Stimulated activated CD4-positive, alpha-beta T cell treated with anti-CD3 and anti-CD28 coated beads, Interleukin-2, amount 100 ng/mL, for 48 hours (primary cell): ENCODE data around the gene CHEK2.
A peak's percentile ranks its signal among the peaks of the same experiment; 100 is the strongest.
"Not testable (repeated sequence)": the region's sequence is repeated elsewhere in the genome, so short reads cannot be mapped to it uniquely, and the experiment has no call there.

Source experiments
- DNase-seq, 2 donors: peaks; one replicate each; pipeline ENCODE4 v3.0.0-alpha.2; 2020

CHEK2 gene

DNA sequence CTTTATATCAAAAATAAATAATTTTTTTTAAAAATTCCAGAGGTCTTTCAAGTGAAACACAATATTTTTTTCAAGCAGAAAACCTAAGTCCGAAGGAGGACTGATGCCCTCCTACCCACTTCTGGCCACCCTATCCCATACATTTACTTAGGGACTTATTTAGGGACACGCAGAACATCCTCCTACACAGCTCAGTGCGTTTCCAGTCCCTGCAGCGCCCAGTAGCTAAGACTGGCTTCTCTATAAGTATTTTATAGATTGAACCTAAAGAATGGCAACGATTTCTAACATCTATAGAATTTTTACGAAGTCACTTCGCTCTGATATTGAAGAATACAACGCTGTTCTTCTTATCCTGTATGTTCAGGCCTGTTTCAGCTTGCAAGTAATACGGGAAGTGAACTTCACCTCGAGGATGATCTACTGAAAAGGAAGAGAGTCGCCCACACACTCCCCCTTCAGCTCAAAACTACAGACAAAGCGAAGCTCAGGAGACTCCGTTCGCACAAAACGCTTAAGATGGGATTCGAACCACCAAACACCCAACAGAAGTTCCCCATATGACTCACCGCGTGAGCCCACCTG is 328 bp downstream of the CHEK2 start:
- peak in 1 of 2 donors; percentile 1 for DNase-seq

DNA sequence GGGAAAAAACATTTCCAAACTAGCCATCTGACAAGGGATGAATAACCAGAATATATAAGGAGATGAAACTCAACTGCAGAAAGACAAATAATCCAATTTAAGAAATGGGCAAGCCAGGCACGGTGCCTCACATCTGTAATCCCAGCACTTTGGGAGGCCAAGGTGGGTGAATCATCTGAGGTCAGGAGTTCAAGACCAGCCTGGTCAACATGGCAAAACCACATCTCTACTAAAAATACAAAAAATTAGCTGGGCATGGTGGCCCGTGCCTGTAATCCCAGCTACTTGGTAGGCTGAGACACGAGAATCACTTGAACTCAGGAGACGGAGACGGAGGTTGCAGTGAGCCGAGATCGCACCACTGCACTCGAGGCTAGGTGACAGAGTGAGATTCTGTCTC is 2.7 kb downstream of the CHEK2 start:
- DNase-seq, result not testable (repeated sequence)

DNA sequence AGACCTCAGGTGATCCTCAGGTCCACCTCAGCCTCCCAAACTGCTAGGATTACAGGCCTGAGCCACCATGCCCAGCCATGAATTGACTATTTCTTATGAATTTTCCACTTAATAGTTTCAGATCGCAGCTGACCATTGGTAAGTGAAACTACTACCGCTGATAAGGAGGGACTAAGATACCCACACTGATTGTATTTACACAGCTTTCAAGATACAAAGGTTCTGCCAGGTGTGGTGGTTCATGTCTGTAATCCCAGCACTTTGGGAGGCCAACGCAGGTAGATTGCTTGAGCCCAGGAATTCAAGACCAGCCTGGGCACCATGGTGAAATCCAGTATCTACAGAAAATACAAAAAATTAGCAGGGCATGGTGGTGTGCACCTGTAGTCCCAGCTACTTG is 3.9 kb downstream of the CHEK2 start:
- no peak for DNase-seq

DNA sequence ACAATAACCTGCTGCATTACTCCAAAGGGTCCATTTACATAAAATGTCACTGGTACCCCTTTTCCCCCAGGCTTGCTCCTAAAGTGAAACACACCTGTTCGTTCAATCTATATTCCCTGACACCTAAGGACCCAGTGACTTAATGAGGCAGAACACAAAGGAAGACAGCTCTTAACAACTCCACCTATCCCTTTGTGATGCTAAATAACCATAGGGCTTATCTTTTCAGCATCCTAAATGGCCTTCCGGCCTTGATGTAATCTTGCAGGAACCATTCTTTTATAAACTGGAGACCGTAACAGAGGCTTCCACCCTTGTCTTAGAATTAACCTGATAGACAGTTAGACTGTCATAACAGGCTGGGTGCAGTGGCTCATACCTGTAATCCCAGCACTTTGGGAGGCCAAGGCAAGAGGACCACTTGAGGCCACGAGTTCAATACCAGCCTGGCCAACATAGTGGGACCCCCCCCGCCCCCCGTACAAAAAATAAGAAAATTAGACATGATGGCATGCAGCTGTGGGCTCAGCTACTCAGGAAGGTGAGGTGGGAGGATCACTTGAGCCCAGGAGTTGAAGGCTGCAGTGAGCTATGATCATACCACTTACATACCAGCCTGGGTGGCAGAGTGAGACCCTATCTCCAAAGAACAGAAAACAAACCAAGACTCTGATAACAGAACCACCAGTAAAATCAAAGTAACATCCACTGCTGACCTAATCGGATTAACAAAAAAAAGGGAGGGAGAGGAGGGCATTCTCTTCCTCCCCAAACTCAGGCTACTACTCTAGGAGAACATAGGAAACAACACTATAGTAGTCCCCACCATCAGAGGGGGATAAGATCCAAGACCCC is 5.1 kb downstream of the CHEK2 start:
- no peak for DNase-seq

DNA sequence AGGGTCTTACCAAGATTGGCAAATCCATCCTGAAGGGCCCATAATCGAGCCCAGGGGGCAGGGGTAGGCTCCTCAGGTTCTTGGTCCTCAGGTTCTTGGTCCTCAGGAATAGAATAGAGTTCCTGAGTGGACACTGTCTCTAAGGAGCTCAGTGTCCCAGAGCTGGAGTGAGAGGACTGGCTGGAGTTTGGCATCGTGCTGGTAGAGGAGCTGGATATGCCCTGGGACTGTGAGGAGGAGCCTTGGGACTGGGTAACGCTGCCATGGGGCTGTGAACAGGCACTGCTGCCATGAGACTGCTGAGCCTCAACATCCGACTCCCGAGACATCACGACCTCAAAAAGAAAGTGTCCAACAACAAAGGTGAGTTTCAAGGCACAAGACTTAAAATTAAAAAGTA is 7.2 kb downstream of the CHEK2 start:
- no peak for DNase-seq

DNA sequence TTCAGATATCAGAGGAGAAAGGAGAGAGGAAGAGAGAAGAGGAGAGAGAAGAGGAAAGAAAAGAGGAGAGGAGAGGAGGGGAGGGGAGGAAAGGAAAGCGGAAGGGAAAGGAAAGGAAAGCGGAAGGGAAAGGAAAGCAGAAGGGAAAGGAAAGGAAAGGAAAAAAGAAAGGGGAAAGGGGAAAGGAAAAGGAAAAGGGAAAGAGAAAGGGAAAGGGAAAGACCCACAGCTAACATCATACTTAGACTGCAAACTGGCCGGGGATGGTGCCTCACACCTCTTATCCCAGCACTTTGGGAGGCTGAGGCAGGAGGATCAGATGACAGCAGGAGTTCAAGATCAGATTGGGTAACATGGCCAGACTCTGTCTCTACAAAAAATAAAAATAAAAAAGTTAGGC is 11.4 kb downstream of the CHEK2 start:
- no peak for DNase-seq

DNA sequence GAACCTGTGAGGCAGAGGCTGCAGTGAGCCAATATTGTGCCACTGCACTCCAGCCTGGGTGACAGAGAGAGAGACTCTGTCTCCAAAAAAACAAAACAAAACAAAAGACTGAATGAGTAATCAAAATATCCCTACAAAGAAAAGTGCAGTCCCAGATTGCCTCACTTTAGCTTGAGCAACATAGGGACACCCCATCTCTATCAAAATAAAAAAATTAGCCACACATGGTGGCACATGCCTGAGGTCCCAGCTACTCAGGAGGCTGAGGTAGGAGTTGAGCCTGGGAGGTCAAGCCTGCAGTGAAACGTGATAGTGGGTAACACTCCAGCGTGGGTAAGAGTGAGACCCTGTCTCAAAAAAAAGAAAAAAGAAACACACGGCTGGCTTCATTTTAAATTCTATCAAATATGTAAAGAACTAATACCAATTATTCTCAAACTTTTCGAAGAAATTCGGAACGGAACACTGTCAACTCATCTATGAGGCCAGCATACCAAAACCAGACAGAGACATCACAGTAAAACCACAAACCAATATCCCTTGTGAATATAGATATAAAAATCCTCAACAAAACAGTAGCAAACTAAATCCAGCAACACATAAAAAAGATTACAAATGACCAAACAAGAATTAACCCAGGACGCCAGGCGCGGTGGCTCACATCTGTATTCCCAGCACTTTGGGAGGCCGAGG is 12.9 kb downstream of the CHEK2 start:
- DNase-seq, result no peak

DNA sequence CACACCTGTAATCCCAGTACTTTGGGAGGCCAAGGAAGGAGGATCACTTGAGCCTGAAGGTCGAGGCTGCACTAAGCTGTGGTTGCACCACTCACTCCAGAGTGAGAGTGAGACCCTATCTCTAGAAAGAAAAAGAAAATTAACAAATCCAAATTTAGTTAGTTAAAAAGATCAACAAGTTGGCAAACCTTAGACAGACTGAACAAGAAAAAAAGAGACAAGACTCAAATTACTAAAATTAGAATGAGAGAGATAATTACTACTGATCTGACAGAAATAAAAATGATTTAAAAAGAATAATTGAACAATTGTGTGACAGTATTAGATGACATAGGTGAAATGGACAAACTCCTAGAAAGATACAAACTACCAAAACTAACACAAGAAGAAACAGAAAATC is 13.6 kb downstream of the CHEK2 start:
- DNase-seq, result no peak

DNA sequence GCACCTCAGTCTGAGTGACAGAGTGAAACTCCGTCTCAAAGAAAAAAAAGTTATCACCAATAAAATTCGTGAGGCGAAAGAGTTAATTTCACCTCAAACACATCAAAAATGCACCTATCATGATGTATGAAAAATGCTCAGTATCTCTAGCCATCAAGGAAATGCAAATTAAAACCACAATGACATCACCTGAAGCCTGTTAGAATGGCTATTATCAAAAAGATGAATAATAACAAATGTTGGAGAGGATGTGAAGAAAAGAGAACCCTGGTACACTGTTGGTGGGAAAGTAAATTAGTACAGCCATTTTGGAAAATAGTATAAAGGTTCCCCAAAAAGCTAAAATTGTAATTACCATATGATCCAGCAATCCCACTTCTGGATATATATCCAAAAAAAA is 23.6 kb downstream of the CHEK2 start:
- DNase-seq, result no peak

DNA sequence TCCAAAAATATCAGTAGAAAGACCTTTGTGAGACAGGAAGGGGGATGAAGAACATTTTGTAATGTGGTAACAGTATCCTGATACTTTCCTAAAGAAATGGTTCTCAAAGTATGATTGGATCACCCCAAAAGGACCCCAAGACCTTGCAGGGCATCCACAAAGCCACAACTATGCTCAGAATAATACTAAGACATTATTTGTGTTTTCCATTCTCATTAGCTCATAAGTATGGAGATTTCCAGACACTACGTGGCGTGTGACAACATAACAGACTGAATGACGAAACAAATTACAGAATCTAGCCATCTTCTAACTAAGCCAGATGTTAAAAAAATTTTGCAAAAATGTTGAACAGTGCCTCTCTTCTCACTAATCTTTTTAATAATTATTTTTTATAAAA is 24.9 kb downstream of the CHEK2 start:
- no peak for DNase-seq

DNA sequence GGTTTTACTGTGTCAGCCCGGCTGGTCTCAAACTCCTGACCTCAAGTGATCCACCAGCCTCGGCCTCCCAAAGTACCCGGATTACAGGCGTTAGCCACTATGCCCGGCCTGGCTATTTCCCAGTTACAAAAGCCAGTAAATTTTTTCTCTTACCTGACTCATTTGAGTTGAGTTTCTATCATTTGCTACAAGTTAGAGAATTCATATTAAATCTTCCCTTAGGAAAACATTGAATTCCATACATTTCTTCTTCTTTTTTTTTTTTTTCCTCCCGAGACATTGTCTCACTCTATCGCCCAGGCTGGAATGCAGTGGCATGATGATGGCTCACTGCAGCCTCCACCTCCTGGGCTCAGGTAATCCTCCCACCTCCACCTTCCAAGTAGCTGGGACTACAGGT is 26.0 kb downstream of the CHEK2 start:
- DNase-seq, result no peak

DNA sequence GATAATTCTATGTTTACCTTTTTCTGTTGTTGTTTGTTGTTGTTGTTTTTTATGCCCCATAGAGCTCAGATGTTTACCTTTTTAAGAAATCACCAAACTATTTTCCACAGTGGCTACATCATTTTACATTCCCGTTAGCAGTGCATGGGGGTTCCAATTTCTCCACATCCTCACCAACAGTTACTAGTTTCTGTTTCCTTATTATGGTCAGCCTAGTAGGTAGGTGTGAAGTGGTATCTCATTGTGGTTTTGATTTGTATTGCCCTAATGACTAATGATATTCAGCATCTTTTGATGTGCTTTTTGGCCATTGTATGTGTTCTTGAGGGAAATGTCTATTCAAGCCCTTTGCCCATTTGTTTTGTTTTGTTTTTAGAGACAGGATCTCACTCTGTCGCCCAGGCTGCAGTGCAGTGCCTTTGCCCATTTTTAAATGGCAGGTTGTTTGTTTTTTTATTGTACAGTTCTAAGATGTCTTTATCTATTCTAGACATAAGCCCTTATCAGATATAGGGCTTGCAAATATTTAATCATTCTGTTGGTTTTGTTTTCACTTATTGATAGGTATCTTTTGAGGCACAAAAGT is 27.5 kb downstream of the CHEK2 start:
- DNase-seq, result no peak

DNA sequence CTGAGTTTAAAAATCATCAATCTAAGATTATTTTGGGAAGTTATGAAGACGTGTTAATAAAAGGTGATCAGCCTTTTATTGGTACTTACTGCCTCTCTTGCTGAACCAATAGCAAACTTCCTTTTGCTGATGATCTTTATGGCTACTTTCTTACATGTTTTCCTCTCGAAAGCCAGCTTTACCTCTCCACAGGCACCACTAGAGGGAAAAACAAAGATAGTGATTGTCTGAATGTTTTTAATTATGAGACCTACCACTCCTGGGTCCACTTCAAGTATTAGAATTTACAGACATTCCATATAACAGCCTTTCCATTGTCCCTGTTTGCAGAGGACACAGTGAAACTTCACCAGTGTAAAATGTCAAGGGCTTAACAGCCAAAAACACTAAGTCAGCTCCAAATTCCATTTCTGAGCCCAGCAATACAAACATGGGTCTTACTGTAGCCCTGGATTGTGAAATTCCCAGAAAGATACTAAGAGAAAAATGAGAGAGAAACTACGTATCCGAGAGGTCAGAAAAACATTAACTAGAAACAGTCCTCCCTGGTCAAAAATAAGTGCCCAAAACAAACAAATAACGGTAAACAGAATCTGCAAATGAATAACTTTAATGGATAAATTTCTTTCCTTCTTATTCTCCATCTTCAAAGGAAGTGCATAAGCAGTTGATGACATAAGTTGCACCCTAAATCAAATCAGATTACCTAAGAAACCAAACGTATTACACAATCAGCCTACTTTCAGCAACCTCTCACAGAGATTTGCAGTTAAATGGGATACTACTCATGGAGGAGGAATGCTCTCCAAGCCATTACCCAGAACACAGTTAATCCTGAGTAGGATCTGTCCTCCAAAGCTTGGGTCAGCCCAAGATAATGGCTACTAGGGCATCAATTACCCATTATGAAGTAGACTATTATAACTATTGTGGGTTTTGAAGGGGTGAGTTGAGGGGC is 29.5 kb downstream of the CHEK2 start:
- no peak for DNase-seq

DNA sequence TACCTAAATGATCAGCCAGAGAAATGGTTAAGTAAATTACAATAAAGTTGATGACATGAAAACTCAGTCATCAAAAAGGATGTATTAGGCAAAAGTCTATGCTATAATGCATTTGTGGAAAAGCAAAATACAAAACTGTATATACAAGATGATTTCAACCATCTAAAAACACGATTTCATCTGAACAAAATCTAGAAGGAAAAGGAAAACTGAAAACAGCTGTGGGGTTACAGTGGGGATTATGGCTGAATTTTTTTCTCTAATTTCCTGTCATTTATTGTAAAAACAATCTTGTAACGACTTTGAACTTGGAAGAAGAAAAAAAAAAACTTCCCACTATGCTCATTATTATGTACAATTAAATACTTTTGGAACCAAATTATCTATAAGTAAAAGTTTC is 30.3 kb downstream of the CHEK2 start:
- no peak for DNase-seq

DNA sequence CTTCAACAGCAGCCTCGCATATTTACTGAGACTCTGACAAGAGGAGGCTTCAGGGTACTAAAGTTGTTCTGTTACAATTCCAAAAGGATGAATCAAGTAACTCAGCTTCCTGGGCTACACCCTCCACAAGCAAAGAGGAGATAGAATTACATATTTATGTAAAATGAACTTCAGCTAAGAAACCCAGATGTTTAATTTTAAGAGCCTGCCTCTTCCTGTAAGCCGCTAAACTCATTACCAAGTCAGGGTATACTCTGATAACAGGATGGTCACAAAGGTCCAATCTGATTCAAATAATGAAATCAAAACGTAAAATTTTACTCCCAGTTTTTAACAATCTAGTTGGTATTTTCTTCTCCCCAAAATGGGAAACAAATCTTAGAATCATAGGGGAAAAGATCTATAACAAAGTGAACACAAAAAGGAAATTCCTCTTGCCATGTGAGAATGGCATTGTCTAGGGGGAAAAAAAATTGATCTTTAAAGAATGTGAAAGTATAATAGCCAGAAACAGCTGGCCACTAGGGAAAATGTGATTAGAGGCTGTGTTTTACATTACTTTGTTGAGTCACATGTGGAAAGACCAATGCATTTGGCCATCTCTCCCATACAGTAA is 30.9 kb downstream of the CHEK2 start:
- no peak for DNase-seq

DNA sequence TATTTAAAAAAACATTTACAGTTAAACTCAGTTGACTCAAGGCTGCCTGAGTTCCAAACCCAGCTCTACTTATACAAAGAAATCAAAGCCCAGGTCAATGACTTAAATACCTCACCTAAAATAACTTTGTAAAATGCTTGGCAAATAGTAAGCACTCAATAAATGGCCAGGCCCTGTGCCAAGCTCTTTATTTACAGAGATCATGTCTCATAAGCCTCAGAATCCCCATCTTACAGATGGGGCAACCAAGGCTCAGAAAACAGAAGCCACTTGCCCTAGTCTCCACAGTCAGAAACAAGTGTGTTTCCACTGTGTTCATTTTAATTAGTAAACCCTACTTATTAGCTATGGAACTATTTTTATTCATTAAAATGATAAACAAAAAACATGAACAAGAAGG is 31.5 kb downstream of the CHEK2 start:
- DNase-seq, result no peak

DNA sequence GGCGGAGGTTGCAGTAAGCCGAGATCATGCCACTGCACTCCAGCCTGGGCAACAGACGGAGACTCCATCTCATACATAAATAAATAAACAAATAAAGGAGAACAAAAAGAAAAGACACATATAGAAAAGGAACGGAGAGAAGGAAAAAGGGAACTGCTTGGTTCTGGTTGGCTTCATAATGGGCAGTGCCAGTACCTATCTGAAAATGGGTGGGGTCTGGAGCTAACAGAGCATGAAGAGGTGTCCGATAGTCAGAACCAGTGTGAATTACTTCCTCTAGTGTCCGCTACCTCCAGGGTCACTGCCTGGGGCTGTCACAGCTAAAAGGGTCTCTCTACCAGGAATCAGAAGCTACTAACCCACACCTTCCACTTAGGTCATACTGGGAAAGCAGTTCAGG is 34.8 kb downstream of the CHEK2 start:
- DNase-seq, result no peak

DNA sequence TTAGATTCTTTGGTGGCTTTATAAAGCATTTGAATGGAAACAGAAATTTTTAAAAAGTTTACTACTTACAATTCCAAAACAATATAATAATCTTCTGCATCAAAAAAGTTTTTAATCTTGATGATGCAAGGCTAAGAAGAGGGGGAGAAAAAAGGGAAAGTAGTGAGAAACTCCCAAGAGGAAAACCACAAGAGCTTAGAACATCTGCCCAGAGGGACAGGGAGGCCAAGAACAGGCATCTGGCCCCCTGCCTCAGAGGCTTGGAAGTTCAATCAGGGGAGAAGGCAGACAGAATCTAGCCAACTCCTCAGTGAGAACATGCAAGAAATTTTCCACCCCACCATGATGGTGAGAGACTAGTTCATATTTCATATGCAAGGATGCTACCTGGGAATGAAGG is 38.2 kb downstream of the CHEK2 start:
- no peak for DNase-seq

DNA sequence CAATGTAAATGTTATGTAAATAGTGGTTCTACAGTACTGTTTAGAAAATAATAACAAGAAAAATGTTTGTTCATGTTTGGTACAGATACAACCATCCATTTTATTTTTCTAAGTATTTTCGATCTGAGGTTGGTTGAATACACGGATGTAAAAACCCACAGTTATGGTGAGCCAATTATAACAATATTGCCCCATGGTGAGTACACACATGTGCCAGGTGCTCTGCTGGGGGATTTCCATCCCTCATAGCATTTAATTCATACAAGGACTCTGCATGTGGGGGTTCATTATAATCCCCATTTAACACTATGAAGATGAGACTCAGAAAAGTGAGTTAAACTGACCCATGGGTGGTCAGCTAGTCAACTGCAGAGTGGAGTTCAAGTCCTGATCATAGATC is 38.7 kb downstream of the CHEK2 start:
- no peak for DNase-seq

DNA sequence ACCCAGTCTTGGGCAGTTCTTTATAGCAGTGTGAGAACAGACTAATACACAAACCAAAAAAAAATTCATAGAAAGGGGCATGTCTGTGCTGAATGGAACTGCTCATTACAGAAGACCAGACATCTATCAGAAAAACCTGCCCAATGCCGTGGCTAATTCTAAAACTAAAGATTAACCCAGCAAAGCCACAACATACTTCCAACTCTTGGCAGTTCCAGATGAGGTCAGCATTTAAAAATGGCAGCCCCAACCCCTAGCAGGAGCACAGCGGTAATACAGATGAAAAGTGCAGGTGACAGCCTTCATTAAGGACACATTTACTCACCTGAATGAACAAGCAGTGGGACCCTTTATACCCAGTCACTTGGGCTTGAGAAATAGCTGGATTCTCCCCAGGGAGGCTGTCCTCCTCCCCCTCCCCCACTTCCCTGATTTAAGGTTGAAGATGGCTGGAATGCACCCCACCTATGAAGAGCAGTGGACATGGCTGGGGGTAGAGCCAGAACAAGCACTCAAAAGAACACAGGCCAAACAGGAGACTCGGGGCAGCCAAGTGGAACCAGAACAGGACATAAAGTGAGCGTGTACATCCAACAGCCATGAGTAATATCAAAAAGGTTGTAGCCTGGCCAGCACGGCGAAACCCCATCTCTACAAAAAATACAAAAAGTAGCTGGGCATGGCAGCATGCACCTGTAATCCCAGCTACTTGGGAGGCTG is 48.4 kb downstream of the CHEK2 start:
- not testable (repeated sequence) for DNase-seq

DNA sequence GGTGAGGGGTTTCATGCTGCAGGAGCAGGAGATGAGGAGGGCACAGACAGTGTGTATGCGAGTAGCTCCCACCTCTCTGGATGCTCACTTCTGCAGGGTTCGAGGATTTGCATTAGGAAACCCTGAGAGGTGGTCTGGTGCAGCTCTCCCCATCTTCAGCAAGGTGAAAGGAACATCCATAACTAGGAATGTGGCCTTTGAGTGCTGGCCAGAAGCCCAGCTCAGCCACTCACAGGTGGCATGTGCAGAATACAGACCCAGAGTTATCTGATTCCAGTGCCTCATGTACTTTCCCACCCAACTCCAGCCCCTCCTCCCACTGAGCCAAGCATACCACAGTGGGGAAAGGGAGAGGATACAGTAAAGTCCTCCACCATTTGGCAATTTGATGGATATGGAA is 51.8 kb downstream of the CHEK2 start:
- not testable (repeated sequence) for DNase-seq
